GM21381 (cell line): ENCODE data around the gene MYO6.

Experiments used
- ATAC-seq: cut with Tn5 transposase; IDR thresholded peaks from one replicate; pipeline ENCODE4 v1.9.1; 2021; ENCODE audit warnings: mild to moderate bottlenecking, moderate library complexity; ENCODE audit not compliant: unreplicated experiment

The MYO6 gene

DNA sequence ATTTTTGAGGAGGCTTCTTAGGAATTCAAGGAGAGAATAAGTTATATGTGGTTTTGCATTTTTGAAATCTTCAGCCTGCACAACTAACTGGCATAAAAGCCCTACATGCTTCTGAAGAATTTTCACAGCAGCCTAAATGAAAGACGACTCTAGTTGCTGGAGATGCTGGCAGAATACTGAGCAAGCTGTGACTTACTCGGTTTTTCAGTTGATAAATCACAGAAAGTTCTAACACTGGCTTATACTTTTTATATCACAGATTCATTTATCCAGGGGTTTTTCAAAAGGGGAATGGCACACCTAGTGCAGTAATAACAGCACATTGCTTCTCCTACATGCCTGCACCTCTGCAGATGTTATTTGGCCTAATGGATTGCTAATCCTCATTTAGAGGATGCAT is 188.8 kb downstream of the MYO6 start:
- ATAC-seq: no peak

DNA sequence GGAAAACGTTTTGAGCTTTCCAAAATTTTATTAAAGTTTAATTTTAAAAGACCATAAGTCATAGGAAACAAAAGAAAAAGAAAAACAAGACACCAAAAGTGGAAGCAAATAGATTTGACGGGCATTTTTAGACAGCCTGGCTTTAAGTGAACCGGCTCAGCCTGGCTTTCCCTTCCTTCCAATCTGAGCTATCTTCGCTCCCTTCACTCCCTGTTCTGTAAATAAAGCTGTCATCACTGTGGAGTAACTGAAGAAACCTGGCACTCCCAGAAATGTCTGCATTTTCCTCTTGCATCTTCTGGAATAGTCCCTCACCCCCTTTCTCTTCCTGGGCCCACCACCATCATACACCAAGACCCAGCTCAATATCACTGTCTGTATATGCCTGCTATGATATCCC is 191.5 kb downstream of the MYO6 start:
- no peak for ATAC-seq

- no peak for ATAC-seq
These were observed 192.5 kb downstream of the MYO6 start for GRCh38 chr6:75941509-75941908.

DNA sequence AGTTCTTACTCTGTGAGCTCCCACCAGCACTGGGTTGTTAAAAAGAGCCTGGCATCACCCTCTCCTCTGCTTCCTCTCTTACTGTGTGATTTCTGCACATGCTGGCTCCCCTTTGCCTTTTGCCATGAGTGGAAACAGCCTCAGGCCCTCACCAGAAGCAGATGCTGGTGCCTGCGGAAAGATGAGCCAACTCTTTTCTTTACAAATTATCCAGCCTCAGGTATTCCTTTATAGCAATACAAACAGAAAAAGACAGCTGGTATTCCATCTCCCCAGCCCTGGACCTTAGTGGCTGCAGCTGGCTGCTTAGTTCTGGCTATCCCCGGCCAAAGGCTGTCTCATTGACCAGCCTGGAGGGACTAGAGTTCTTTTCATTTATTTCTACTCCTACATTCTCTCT is 194.3 kb downstream of the MYO6 start:
- no peak for ATAC-seq

GRCh38 chr6:75946146-75946831 is 197.2 kb downstream of the MYO6 start:
- ATAC-seq: no peak

DNA sequence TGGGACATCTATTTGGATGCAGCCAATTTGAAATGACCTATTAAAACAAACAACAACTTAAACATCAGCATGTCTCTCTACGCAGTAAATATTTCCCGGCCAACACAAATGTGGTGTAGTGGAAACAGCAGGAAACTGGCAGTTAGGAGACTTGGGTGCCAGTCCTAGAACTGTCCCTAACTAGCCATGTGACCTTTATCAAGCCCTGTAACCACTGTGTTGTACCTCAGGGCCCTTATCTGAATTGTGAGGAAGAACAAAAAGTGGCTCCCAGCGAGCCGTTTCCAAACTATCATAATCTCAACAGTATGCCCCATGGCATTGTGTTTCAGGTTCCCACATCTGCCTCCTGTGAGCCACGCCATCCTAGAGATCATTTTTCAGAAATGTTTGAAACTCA is 198.9 kb downstream of the MYO6 start:
- ATAC-seq: no peak

- ATAC-seq: no peak
These were observed 203.1 kb downstream of the MYO6 start for GRCh38 chr6:75952128-75952527.

DNA sequence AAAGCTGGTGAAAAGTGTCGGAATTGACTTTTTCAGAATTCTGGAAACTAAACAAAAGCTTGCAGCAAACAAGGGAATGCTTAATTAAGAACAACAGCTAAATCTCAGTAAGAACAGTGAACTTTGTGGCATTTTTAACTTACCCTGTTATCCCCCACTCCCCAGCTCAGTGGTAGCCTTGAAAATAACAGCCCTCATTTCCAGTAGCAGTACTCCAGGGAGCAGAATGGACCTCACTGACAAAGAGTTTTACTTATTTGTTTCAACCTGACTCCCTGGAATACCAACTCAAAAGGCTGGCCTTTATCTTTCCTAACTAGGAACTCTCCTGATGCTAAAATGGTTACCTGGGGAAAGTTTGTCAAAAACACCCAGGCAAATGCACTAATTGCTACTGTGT is 214.5 kb downstream of the MYO6 start:
- ATAC-seq: no peak

DNA sequence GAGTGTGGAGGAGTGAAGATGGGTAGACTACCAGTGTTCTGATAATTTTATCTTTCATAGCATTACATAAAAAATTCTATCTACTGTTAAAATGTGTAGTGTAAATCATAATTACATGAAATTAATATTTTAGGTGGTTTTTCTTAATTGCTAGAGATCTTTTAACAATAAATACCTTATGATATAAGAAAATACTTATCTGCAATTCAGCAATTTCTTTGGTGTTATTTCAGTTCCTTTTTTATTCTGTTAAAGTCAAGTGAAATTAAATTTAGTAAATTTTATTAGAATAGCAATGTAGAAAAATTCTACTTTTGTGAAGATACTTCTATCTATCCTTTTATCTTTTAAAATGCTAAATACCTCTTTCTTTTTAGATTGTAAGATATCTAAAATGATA is 219.1 kb downstream of the MYO6 start:
- no peak for ATAC-seq
